C4-2B (cell line): Measurements from ENCODE around the gene VPS13D.
"Not testable (repeated sequence)": the region's sequence is repeated elsewhere in the genome, so short reads cannot be mapped to it uniquely, and the experiment has no call there.

Experiments
- H3K27ac ChIP-seq: fragments of 450-650 bp; 2 replicates; pipeline ENCODE4 v1.5.1; 2017
- CTCF ChIP-seq: fragments of 450-650 bp; conservative IDR thresholded peaks from 2 replicates; pipeline ENCODE4 v1.5.1; 2017; ENCODE audit warnings: mild to moderate bottlenecking
- ZFX ChIP-seq: fragments of 450-650 bp; IDR thresholded peaks from 2 replicates; pipeline ENCODE4 v1.6.1; 2017

Gene VPS13D

GRCh38 chr1:12450090-12450755, 220.4 kb downstream of the VPS13D start:
- peak overlapping the region; percentile 9; the same call in 1 of the 2 replicates for H3K27ac ChIP-seq
- TF ChIP-seq CTCF (no peak), ZFX (no peak)

GRCh38 chr1:12450756-12451559, 221.1 kb downstream of the VPS13D start:
- no peak for TF ChIP-seq ZFX
- no peak for TF ChIP-seq CTCF
- peak overlapping the region; percentile 9; the same call in 1 of the 2 replicates for H3K27ac ChIP-seq

- H3K27ac ChIP-seq: no peak overlapping the region; the same call in 1 of the 2 replicates
- TF ChIP-seq CTCF (no peak), ZFX (no peak)
Measured at GRCh38 chr1:12451560-12451900, 221.7 kb downstream of the VPS13D start.

- no peak for TF ChIP-seq CTCF
- H3K27ac ChIP-seq: no peak overlapping the region
Measured at GRCh38 chr1:12452262-12452661, 222.4 kb downstream of the VPS13D start.

- TF ChIP-seq CTCF (no peak), ZFX (no peak)
- H3K27ac ChIP-seq: no peak overlapping the region
Measured at GRCh38 chr1:12453400-12454343, 223.8 kb downstream of the VPS13D start.

GRCh38 chr1:12454406-12455391, 224.9 kb downstream of the VPS13D start:
- H3K27ac ChIP-seq: no peak overlapping the region

GRCh38 chr1:12456081-12456480, 226.3 kb downstream of the VPS13D start:
- H3K27ac ChIP-seq: not testable (repeated sequence)

More at GRCh38 chr1:12454406-12455391, 224.9 kb downstream of the VPS13D start:
- no peak for TF ChIP-seq CTCF
- no peak for TF ChIP-seq ZFX
